Uterus (tissue), 2 donors: Measurements from ENCODE around the gene PTH1R.

ENCODE experiments used
- POLR2A ChIP-seq, 2 donors: fragments of 450-650 bp; IDR thresholded peaks; one replicate each; pipeline ENCODE4 v1.6.1; 2016; ENCODE audit warnings: antibody characterized with exemption in 2 of 2, mild to moderate bottlenecking in 1 of 2, moderate library complexity in 1 of 2
- TF ChIP-seq, protein P1 (sequence below), 4 experiments: fragments of 200-600 bp in 2 of 4; fragments of 450-650 bp in 2 of 4; sonication (generic) in 2 of 4; IDR thresholded peaks; one replicate each; pipeline ENCODE4 v1.5.1; 2016 to 2019; ENCODE audit warnings: antibody characterized with exemption in 4 of 4, mild to moderate bottlenecking in 2 of 4, moderate library complexity in 1 of 4

DNA sequence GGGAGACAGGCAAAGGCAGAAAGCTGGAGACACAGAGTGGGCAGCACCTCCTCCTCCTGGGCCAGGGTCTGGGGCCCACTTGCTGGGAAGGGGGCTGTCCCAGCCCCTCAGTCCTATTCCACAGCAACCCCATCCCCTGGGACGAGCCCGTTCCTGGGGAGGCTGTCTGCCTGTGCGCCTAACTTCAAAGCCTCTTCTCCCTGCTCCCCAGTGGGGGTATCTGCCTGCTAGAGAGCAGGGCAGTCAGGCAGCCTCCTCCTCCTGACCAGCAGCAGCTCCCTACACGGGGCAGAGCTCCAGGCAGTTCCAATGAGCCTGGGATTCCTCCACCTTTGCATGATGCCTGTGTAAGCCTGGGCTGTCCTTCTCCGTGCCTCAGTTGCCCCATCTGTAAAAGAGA lies 6.9 kb downstream of the PTH1R start:
- TF ChIP-seq, protein P1, sequence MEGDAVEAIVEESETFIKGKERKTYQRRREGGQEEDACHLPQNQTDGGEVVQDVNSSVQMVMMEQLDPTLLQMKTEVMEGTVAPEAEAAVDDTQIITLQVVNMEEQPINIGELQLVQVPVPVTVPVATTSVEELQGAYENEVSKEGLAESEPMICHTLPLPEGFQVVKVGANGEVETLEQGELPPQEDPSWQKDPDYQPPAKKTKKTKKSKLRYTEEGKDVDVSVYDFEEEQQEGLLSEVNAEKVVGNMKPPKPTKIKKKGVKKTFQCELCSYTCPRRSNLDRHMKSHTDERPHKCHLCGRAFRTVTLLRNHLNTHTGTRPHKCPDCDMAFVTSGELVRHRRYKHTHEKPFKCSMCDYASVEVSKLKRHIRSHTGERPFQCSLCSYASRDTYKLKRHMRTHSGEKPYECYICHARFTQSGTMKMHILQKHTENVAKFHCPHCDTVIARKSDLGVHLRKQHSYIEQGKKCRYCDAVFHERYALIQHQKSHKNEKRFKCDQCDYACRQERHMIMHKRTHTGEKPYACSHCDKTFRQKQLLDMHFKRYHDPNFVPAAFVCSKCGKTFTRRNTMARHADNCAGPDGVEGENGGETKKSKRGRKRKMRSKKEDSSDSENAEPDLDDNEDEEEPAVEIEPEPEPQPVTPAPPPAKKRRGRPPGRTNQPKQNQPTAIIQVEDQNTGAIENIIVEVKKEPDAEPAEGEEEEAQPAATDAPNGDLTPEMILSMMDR (IDR thresholded peaks at IDR 0.05): no peak
- TF ChIP-seq POLR2A (IDR thresholded peaks at IDR 0.05): no peak
